Left colon (tissue), 2 donors: ENCODE data around the gene CTSE. TPM values are rescaled to one million over a fixed set of nuclear protein-coding genes. Genes with fewer than 3 reads are reported as not detected.
"Not testable (repeated sequence)": the region's sequence is repeated elsewhere in the genome, so short reads cannot be mapped to it uniquely, and the experiment has no call there.

ENCODE experiments used
- ATAC-seq: fragments of 200-7000 bp; cut with Tn5 transposase; one replicate; pipeline ENCODE4 v1.9.1; 2020; ENCODE audit warnings: mild to moderate bottlenecking, moderate library complexity
- DNase-seq, 2 donors: peaks; one replicate each; pipeline ENCODE4 v3.0.0-alpha.2; 2020
- intact Hi-C, 2 donors: fragments of 100-400 bp; cut with DNase I in 1 of 2; cut with micrococcal nuclease in 1 of 2; formaldehyde crosslinking; loops; one replicate each; pipeline versions ENCODE4 v1.11.2 to v1.14.0; 2022; cut with DNase I, micrococcal nuclease
- total RNA-seq, 2 donors: library from RNA; stranded (reverse); fragmentation: NEBNext Ultra II Directional; extraction: Animal tissue kit (Norgen Biotek cat#: 25700); gene quantifications; one replicate each; pipeline ENCODE4 v1.2.1, GENCODE V29; 2021
- donor health status: DM: no; HTN: no; CAD: no.
- donor health status: DM: yes; HTN: yes; CAD: no.

The CTSE gene
- total RNA-seq, 2 donors from 2014 or later: 20.7 to 57.4 TPM

GRCh38 chr1:206002160-206002559, 21.5 kb downstream of the CTSE start:
- DNase-seq (no peak), ATAC-seq (no peak)
- intact Hi-C loops: no loop called here

- DNase-seq (peak in 1 of 2 donors; percentile 31), ATAC-seq (peak; percentile 31)
- intact Hi-C loops: no loop called here
Observed at GRCh38 chr1:206001476-206001888, 22.2 kb downstream of the CTSE start.

GRCh38 chr1:206000641-206001339, 22.9 kb downstream of the CTSE start:
- DNase-seq (peak in 1 of 2 donors; percentile 21), ATAC-seq (peak; percentile 39)
- intact Hi-C loops: no loop called here

- intact Hi-C loops: no loop called here
- peak in 1 of 2 donors; percentile 8 for DNase-seq
- no peak for ATAC-seq
Observed at GRCh38 chr1:205998457-205999241, 25.0 kb downstream of the CTSE start.

- ATAC-seq, intact Hi-C loops, DNase-seq: not testable (repeated sequence)
Observed at GRCh38 chr1:205996641-205997040, 27.1 kb downstream of the CTSE start.

GRCh38 chr1:205994346-205994745, 29.3 kb downstream of the CTSE start:
- intact Hi-C loops: no loop called here
- peak in 1 of 2 donors; percentile 9 for DNase-seq
- ATAC-seq: no peak

GRCh38 chr1:205993068-205993467, 30.6 kb downstream of the CTSE start:
- intact Hi-C loops: no loop called here
- DNase-seq: no peak
- ATAC-seq: no peak

- no peak for ATAC-seq
Observed at GRCh38 chr1:205992218-205992882, 31.3 kb downstream of the CTSE start.

GRCh38 chr1:205991237-205991636, 32.5 kb downstream of the CTSE start:
- ATAC-seq: no peak
- intact Hi-C loops: no loop called here

More at GRCh38 chr1:205992218-205992882, 31.3 kb downstream of the CTSE start:
- no peak for DNase-seq
- intact Hi-C loops: no loop called here

GRCh38 chr1:205990226-205990625, 33.5 kb downstream of the CTSE start:
- intact Hi-C loops: no loop called here
- ATAC-seq (no peak), DNase-seq (no peak)

More at GRCh38 chr1:205991237-205991636, 32.5 kb downstream of the CTSE start:
- DNase-seq: no peak

GRCh38 chr1:205989786-205990185, 33.9 kb downstream of the CTSE start:
- DNase-seq (no peak), ATAC-seq (no peak)
- intact Hi-C loops: no loop called here

GRCh38 chr1:205988585-205988995, 35.1 kb downstream of the CTSE start:
- DNase-seq: no peak
- intact Hi-C loops: no loop called here
- no peak for ATAC-seq

- DNase-seq (no peak), ATAC-seq (no peak)
- intact Hi-C loops: no loop called here
Observed at GRCh38 chr1:205986861-205987260, 36.8 kb downstream of the CTSE start.

GRCh38 chr1:205986292-205986691, 37.4 kb downstream of the CTSE start:
- DNase-seq: no peak
- intact Hi-C loops: no loop called here
- ATAC-seq: no peak

GRCh38 chr1:205985330-205986005, 38.2 kb downstream of the CTSE start:
- intact Hi-C loops: no loop called here
- ATAC-seq (no peak), DNase-seq (no peak)

- peak; percentile 90 for ATAC-seq
- peak; percentile 50 to 64 for DNase-seq
- intact Hi-C loops: loop anchor here in 1 of 2 donors (5.0 kb wide), 1 partner anchor 123 kb away; no protein-coding TSS in a partner anchor
Observed at GRCh38 chr1:205983925-205984725, 39.6 kb downstream of the CTSE start.

GRCh38 chr1:205981257-205981656, 42.4 kb downstream of the CTSE start:
- no peak for DNase-seq
- intact Hi-C loops: loop anchor here in 1 of 2 donors (5.0 kb wide), 1 partner anchor 126 kb away; no protein-coding TSS in a partner anchor

More at GRCh38 chr1:205981257-205981656, 42.4 kb downstream of the CTSE start:
- no peak for ATAC-seq
